SHP77 treated with DMSO at 0.1 percent for 48 hours (cell line): ENCODE data around the gene DAP.

ENCODE experiments used
- DNase-seq: peaks from one replicate; lab custom pipeline; 2025; lab: John Stamatoyannopoulos, UW

Gene DAP

GRCh38 chr5:10760096-10760920 is 726 bp downstream of the DAP start:
- DNase-seq, result peak; percentile 56

- no peak for DNase-seq
These were observed 1.9 kb downstream of the DAP start for GRCh38 chr5:10759111-10759510.

GRCh38 chr5:10757922-10758555 is 3.0 kb downstream of the DAP start:
- no peak for DNase-seq

GRCh38 chr5:10757043-10757442 is 4.0 kb downstream of the DAP start:
- DNase-seq, result no peak

- no peak for DNase-seq
These were observed 4.5 kb downstream of the DAP start for GRCh38 chr5:10756549-10756948.

GRCh38 chr5:10753178-10753577 is 7.9 kb downstream of the DAP start:
- DNase-seq, result no peak

- no peak for DNase-seq
These were observed 8.6 kb downstream of the DAP start for GRCh38 chr5:10752451-10752850.

- DNase-seq, result no peak
These were observed 10.1 kb downstream of the DAP start for GRCh38 chr5:10750909-10751308.

- no peak for DNase-seq
These were observed 13.1 kb downstream of the DAP start for GRCh38 chr5:10747678-10748622.

- no peak for DNase-seq
These were observed 14.3 kb downstream of the DAP start for GRCh38 chr5:10746711-10747110.

- no peak for DNase-seq
These were observed 15.9 kb downstream of the DAP start for GRCh38 chr5:10745133-10745532.

GRCh38 chr5:10744681-10745080 is 16.4 kb downstream of the DAP start:
- no peak for DNase-seq

- DNase-seq, result no peak
These were observed 17.1 kb downstream of the DAP start for GRCh38 chr5:10743951-10744350.

GRCh38 chr5:10743526-10743925 is 17.5 kb downstream of the DAP start:
- DNase-seq, result no peak

- no peak for DNase-seq
These were observed 19.4 kb downstream of the DAP start for GRCh38 chr5:10741661-10742060.

- no peak for DNase-seq
These were observed 20.6 kb downstream of the DAP start for GRCh38 chr5:10740384-10740783.

GRCh38 chr5:10737880-10738279 is 23.2 kb downstream of the DAP start:
- no peak for DNase-seq

- DNase-seq, result no peak
These were observed 24.2 kb downstream of the DAP start for GRCh38 chr5:10736808-10737207.

- no peak for DNase-seq
These were observed 24.7 kb downstream of the DAP start for GRCh38 chr5:10736354-10736753.

- DNase-seq, result no peak
These were observed 25.3 kb downstream of the DAP start for GRCh38 chr5:10735569-10736276.

- DNase-seq, result no peak
These were observed 26.1 kb downstream of the DAP start for GRCh38 chr5:10734832-10735523.
